GM18517 (cell line): ENCODE results near the gene EXOC6B.
A peak's percentile ranks its signal among the peaks of the same experiment; 100 is the strongest.

ENCODE experiments used
- ATAC-seq: cut with Tn5 transposase; IDR thresholded peaks from one replicate; pipeline ENCODE4 v1.9.1; 2021; ENCODE audit warnings: mild to moderate bottlenecking, moderate library complexity; ENCODE audit not compliant: unreplicated experiment

EXOC6B gene

GRCh38 chr2:72139874-72140620, 685.8 kb downstream of the EXOC6B start:
- no peak for ATAC-seq

GRCh38 chr2:72139471-72139873, 686.4 kb downstream of the EXOC6B start:
- no peak for ATAC-seq

GRCh38 chr2:72138921-72139381, 686.9 kb downstream of the EXOC6B start:
- no peak for ATAC-seq

- no peak for ATAC-seq
These were observed 687.6 kb downstream of the EXOC6B start for GRCh38 chr2:72138011-72138881.

GRCh38 chr2:72137498-72138010, 688.3 kb downstream of the EXOC6B start:
- ATAC-seq: peak; percentile 72

- no peak for ATAC-seq
These were observed 688.8 kb downstream of the EXOC6B start for GRCh38 chr2:72136933-72137497.

- ATAC-seq: no peak
These were observed 689.5 kb downstream of the EXOC6B start for GRCh38 chr2:72136331-72136730.

- ATAC-seq: no peak
These were observed 689.9 kb downstream of the EXOC6B start for GRCh38 chr2:72135921-72136320.

GRCh38 chr2:72134997-72135800, 690.6 kb downstream of the EXOC6B start:
- no peak for ATAC-seq

GRCh38 chr2:72134408-72134996, 691.3 kb downstream of the EXOC6B start:
- ATAC-seq: no peak

GRCh38 chr2:72133721-72134407, 692.0 kb downstream of the EXOC6B start:
- no peak for ATAC-seq

GRCh38 chr2:72132981-72133720, 692.7 kb downstream of the EXOC6B start:
- ATAC-seq: no peak

- no peak for ATAC-seq
These were observed 693.7 kb downstream of the EXOC6B start for GRCh38 chr2:72131916-72132841.

GRCh38 chr2:72131371-72131891, 694.4 kb downstream of the EXOC6B start:
- no peak for ATAC-seq

GRCh38 chr2:72130659-72131360, 695.0 kb downstream of the EXOC6B start:
- no peak for ATAC-seq

- ATAC-seq: no peak
These were observed 696.0 kb downstream of the EXOC6B start for GRCh38 chr2:72129681-72130340.
